Cardiac septum (tissue), 1 donor: ENCODE results near the gene TRIM67. TPM values are rescaled to one million over a fixed set of nuclear protein-coding genes. Genes with fewer than 3 reads are reported as not detected.

Source experiments
- DNase-seq: peaks from one replicate; pipeline ENCODE4 v3.0.0-alpha.2; 2020; ENCODE audit warnings: low spot score
- intact Hi-C: fragments of 100-400 bp; cut with DNase I; formaldehyde crosslinking; loops from one replicate; pipeline ENCODE4 v1.14.0; 2022
- total RNA-seq: library from RNA; stranded (reverse); fragmentation: NEBNext Ultra II Directional; extraction: Animal tissue kit (Norgen Biotek cat#: 25700); gene quantifications from one replicate; pipeline ENCODE4 v1.2.1, GENCODE V29; 2021
- donor health status: DM: no; HTN: no; CAD: no.

TRIM67 gene
- total RNA-seq, 1 donor from 2014 or later = 0.24 TPM

DNA sequence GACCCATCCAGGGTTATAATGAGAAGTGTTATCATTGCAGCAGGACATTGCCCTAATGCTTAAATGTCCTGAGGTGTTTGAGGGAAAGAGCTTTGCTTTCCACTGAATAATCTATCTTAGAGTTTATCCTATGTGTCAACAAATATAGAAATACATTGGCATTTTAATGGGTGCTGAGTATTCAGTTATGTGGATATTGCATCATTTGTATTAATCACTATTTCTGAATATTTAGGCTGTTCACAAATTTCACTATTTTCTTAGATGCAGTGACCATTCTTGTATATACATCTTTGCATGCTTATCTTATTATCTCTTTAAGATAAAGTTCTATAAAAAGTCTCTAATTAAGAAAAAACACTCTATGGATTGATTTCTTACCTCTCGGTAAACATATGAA is 18.2 kb downstream of the TRIM67 start:
- DNase-seq = no peak
- intact Hi-C loops = no loop called here

DNA sequence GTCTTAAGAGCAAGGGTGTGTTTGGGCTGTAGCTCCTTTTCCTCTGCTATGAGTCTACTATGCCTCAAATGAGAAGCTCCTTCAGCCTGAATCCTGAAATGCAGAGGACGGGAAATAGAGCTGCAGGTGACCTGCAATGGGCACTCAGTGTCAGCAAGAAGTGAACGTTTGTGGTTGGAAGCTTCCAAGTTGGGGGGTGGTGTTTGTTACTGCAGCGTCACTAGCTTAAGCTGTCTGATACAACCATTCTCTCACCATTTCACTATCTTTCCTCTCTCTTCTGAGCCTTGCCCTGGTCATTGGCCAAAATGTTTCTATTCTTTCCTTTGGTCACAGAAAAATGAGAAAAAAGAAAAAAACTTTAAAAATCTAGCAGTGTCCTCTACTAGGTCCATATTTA is 19.4 kb downstream of the TRIM67 start:
- no peak for DNase-seq

DNA sequence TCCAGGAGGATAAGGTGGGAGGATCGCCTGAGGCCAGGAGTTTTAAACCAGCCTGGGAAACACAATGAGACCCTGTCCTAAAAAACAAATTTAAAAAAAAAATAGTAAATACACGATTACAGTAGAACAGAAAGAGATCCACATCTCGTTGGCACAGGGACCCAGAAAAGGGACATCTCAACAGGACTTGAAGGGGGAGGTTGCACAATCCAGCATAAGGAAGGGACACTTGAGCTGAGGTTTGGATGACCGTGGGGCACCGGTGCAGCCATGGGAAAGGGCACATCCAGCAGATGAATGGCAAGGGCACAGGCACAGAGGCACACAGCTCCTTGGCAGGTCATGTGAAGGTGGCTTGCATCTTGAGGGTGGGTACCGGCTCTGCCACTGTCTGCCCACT is 20.5 kb downstream of the TRIM67 start:
- intact Hi-C loops = no loop called here

More for the DNA sequence above, 19.4 kb downstream of the TRIM67 start:
- intact Hi-C loops = no loop called here

DNA sequence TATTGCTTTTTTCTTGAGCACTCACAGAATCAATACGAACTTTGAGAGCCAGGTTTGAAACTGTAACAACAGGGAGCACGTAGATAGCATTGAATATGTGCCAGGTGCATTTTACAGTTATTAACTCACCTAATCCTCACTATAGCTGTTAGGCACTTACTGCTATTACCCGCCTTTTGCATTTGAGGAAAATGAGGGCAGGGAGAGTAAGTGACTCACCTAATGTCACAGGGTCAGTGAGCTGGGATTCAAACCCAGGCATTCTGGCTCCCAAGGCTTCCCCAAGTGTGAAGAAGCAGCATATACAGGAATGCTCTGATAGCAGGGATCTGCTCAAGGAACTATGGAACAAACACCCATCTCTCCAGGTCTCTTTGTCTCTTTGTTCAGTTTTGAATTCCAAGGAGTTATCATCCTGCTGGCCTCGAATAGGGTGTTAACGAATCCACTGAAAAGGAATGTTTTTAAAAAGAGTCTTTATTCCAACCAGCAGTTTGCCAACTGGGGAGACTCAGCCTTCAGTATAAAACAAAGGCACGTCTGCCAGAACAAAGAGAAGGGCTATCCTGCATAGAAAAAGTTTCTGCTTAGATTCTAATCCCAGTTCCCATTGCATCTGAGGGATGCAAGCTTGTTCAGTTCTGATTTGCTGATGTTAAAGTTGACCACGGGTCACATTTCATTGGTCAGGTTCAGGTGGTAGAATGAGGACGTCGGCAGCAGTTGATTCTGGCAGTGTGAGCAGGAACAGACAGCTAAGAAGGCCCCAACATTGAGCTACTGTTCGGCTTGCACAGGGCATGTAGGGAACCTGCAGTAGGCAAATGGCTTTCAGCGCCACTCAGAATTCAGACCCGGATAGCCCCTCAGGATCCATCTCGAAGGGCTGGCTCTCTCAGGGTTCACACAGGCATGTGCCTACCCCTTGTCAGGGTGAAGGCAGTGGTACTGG is 22.1 kb downstream of the TRIM67 start:
- DNase-seq = peak; percentile 60
- intact Hi-C loops = no loop called here

More for the DNA sequence above, 20.5 kb downstream of the TRIM67 start:
- DNase-seq = no peak

DNA sequence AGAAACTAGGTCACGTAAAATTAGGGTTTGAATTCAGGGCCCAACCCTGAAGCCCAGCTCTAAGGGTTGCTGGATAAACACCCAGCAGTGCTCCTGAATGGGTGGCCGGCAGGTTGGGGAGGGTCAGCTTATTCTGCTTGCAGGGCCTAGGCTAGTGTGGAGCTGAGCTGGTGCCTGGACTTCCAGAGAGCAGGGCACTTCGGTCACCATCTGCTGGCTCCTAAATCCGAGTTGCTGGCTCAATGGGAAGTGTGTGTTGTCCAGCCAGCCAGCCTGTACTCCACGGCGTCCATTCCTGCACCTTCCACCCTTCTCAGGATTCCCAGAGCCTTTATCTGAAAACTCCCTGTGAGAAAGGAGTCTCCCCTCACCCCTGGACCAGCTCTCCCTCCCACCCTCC is 23.0 kb downstream of the TRIM67 start:
- intact Hi-C loops = no loop called here
- DNase-seq = peak; percentile 38

DNA sequence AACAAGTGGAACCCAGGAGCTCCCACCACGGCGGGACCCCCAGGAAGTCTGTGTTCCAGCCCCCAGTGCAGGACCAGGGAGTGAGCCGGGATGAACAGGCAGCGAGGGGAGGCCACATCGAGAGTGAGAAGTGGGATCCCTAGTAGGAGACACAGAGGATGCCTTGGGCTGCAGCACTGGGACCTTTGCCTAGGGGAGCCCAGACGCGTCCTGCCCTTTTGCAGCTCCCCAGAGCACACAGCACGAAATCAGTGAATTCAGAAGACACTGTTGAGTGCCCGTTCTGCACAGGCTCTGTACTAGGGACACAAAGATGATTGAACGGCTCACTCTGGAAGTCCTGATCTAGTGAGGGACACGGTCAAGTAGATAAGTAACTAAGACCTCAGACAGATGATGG is 23.5 kb downstream of the TRIM67 start:
- intact Hi-C loops = no loop called here
- DNase-seq = peak; percentile 29

DNA sequence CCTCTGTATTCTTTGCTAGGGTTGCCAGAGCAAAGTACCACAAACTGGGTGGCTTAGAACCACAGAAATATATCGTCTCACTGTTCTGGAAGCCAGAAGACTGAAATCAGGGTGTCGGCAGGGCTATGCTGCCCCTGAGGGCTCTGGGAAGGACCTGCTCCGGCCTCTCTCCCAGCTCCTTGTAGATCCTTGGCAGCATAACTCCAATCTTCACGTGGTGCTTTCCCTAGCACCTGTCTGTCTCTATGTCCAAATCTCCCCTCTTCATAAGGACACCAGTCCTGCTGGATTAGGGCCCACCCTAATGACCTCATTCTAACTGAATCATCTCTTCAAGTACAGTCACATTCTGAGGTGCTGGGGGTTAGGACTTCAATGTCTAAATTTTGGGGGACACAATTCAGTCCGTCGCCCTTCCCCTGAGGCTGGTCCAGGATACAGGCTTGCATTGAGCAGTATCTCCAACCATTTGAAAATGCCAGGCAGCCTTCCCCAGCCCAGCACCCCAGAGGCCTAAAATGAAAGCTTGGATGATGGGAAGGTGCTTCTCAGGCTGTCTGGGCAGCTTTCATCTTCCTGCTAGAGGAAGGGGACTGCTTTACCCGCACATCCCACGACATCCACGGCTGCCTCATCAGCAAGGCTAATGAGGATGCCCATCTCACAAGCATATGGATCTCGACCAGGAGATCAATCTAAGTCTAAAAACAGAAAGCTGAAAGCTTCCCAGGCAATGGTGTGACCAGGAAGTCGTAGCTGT is 24.7 kb downstream of the TRIM67 start:
- peak; percentile 60 for DNase-seq
- intact Hi-C loops = no loop called here

DNA sequence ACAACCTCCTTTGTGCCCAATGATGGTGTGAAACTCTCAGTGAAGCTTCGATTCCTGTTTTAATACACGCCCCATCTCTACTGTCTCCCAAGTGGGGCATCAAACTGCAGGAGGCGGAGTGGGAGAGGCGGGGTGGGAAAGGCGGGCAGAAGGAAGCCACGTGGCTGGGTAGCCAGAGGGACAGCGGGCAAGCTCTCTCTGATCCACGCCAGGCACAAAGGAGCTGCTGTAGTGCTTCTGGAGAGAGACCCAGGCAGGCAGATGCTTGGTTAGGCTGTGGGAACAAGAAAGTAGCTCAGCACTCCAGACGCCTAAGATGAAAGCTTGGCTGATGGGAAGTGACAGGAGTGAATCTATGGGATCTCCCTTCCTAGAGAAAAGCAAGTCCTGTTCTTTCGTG is 25.7 kb downstream of the TRIM67 start:
- intact Hi-C loops = no loop called here
- peak; percentile 73 for DNase-seq

DNA sequence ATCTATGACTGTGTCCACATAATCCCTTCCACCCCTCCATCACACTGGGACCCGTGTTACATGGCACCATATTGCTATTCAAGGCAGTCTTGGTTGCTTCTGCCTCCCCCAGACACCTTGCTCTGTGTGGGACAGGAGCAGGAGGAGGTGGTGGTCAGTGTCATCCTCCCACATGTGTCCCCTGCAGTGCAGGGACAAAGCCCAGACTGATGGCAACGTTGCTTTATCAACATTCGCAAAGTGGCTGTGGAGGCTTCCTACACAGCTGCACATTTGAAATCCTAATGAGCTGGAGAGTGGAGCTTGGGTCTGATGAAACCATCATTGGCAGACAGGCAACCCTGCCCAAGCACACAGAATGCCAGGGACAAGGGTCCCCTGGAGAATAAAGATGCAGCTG is 26.2 kb downstream of the TRIM67 start:
- intact Hi-C loops = no loop called here
- DNase-seq = peak; percentile 12

DNA sequence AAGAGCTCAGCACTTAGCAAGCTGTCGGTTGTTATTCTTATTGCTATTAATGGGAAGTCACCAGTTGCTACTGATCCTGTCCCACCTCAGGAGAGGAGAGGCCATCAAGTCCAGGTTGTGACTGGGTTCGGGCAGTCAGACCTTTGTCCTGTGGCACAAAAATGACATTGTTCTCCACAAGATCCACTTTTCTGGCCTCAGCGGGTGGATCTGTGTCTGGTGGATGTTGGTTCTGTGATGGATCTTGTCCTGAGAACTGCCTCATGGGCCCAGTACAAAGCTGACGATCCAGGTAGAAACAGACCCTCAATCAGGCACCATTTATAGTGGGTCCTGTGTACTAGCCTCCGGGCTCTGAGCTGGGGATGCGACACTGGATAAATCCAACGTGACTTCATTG is 26.9 kb downstream of the TRIM67 start:
- intact Hi-C loops = no loop called here

DNA sequence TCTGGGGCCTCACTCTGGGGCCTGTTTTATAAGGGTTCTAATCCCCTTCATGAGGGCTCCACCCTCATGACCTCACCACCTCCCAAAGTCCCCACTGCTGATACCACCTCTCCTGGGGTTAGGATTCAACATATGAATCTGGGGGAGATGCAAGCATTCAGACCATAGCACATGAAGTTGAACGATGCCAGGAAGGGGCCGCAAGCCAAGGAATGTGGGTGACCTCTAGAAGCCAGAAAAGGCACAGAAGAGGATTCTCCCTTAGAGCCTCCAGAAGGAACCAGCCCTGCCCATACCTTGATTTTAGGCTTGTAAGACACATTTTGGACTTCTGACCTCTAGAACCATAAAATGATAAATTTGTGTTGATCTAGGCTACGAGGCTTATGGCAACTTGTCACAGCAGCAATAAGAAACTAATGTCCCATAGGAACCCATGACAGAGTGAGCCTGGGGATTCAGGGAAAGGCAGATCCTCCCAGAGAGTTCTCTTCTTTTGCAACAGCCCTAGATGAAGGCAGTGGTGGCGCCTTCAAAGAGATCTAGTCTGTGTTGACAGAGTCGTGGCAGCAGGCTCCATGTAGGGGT is 27.9 kb downstream of the TRIM67 start:
- DNase-seq = peak; percentile 7
- intact Hi-C loops = no loop called here

More for the DNA sequence above, 26.9 kb downstream of the TRIM67 start:
- DNase-seq = peak; percentile 66

DNA sequence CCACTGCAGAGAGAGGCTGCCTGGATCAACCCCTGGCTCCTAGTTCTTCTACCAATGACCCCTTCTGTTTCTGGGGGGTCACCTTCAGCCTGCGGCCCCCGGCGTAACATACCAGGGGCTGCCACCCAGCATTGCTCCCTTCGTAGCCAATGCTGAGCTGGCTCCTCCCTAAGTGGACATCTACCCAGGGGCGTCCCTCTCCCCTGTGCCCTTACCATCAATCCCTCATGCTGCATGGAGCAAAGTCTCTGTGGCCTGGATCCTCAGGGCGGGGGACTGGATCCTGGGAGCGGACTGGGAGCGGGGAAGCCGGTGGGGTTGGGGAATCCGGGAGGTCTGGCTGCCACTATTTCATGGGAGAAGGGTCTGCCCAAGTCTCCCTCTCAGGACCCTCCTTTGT is 28.6 kb downstream of the TRIM67 start:
- DNase-seq = peak; percentile 61
- intact Hi-C loops = no loop called here

DNA sequence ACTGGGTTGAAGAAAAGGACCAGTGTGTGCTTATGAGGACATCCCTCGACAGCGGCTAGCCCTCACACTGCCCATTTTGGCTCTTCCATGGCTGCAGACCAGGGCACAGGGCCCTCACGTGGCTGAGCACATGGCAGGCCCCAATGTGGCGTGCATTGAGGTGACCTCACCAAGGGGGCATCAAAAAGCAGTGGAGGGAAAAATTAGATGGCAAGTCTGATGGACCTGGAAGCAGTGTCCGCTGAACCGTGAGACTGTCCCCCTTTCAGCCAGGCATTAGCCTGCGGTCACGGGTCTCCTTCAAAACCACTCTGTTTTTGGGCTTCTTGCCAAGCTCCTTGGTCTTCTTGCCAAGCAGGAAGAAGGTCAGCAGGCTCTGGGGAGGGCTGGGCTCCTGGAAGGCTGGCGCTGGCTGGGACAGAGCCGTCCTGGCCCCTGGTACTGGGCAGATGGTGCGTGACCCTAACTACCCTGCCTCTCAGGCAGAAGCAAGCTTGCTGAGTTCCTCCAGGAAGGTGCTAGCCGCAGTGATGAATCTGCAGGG is 30.8 kb downstream of the TRIM67 start:
- intact Hi-C loops = no loop called here
- peak; percentile 76 for DNase-seq

DNA sequence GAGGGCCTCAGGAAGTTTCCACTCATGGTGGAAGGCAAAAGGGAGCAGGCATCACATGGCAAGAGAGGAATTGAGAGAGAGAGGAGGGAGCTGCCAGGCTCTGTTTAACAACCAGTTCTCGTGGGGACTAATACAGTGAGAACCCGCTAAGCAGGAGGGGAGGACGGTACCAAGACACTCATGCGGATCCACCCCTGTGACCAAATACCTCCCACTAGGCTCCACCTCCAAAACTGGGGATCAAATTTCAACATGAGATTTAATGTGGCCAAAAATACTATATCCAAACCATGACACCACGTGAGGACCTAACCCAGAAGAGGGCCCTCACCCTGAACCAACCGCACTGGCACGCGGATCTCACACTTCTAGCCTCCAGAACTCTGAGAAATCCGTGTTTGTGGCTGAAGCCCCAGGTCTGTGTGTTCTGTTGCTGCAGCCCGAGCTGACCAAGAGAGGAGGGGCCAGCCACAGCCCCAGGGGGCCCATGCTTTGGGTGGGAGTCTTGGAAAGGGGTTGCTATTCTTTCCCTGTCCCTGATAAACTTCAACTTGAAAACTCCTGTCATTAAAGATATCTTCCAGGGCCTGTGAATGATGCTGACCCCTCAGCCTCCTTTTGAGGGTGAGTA is 32.0 kb downstream of the TRIM67 start:
- intact Hi-C loops = no loop called here
- DNase-seq = peak; percentile 64

DNA sequence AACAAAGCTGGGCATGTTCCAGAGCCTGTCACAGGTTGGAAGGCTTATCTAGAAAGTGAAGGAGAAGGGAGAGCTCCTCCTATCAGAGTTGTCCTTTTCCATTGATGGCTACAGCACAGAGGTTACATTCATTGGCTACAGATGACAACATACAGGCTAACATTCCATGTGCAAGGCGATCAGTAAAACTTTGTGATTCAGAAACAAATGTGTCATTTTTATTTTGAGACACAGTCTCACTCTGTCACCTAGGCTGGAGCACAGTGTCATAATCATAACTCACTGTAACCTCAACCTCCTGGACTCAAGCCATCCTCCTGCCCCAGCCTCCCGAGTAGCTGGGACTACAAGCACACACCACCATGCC is 32.6 kb downstream of the TRIM67 start:
- no peak for DNase-seq
- intact Hi-C loops = no loop called here

DNA sequence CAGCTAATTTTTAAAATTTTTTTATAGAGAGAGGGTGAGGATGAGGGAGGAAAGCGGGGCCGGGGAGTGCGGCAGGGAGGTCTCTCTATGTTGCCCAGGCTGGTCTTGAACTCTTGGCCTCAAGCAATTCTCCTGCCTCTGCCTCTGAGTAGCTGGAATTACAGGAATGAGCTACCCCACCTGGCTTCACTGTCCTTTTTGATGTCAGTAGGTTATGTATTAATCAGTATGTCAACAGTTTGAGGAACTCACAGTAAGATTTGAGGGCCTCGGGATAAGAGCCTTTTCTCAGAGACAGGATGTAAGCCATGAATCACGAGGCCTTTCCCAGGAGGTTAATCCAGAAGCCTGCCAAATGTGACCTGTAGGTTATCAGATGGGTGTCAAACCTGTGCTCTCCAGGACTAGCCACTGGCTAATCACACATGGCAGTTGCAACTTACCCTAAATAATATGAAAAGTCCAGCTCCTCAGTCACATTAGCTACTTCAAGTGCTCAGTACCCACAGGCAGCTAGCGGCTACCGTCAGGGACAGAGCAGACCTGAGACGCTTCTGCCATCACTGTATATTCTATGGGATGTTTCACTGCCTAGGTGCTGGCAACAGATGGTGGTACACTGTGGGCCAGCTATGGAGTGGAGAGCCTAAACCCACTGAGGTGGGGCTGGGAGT is 33.1 kb downstream of the TRIM67 start:
- intact Hi-C loops = no loop called here
- peak; percentile 27 for DNase-seq

DNA sequence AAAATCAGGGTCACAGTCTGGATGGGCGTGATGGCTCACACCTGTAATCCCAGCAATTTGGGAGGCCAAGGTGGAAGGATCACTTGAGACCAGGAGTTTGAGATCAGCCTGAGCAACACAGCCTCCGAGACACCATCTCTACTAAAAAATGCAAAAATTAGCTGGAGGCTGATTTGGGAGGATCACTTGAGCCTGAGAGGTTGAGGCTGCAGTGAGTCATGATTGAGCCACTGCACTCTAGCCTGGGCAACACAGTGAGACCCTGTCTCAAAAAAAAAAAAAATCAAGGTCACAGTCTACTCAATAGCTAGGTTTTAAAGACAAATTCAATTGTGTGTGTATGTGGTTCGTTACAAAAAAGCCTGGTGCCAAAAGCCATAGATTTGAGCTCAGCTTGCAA is 34.4 kb downstream of the TRIM67 start:
- DNase-seq = peak; percentile 35
- intact Hi-C loops = no loop called here

DNA sequence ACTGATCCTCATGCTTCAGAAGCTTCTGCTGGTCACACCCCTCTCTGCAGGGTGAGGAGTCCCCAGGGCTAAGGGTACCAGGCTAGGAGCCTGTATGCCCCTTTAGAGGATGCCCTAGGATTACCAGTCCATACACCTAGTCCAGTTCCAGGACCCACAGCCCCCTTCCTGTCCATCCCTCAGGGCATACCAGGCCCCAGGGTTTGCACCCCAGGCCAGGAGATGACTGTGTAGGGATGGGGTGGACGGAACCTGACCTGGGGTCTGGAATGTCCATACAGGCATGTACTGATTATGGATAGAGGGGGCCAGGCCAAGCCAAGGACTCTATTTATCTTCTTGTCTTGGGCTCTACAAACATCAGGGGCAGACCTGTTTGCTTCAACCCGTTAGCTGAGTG is 34.9 kb downstream of the TRIM67 start:
- peak; percentile 56 for DNase-seq
- intact Hi-C loops = no loop called here

DNA sequence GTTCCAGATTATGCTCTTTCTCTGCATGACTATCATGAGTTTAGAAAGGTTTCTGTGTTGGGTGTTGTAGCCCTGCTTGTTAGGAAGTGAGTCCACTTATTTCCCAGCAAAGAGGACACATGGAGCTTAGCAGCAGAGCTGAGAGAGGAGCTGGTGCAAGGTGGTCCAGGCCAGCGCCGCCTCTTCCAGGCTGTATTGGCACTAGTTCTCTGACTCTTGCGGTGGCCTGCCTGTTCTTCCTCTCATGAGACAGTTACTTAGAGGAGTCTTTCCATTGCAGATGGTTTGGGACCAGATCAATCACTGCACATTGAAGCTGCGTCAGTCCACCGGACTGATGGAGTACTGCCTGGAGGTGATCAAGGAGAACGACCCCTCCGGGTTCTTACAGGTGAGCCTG is 38.0 kb downstream of the TRIM67 start:
- DNase-seq = no peak
- intact Hi-C loops = no loop called here
